Measurements from ENCODE around the gene TOP1. TPM values are rescaled to one million over a fixed set of nuclear protein-coding genes. Genes with fewer than 3 reads are reported as not detected.

Gene TOP1
- polyA plus RNA-seq, 4 donors = 46.2 to 74.3 (median 69.8) TPM

DNA sequence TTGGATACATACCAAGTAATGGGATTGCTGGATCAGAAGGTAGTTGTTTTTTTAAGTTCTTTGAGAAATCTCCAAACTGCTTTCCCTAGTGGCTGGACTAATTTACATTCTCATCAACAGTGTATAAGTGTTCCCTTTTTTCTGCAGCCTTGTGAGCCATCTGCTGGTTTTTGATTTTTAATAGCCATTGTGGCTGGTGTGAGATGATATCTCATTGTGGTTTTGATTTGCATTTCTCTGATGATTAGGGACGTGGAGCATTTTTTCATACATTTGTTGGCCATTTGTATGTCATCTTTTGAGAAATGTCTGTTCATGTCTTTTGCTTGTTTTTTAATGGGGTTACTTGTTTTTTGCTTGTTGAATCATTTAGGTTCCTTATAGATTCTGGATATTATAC is 34.8 kb downstream of the TOP1 start:
- 62 to 87% (median 70%) methylated on average over 1 of the region's 1 CpG for WGBS, 3 donors
- no peak overlapping the region for H3K4me3 ChIP-seq (ENCODE audit: low read depth in 1 of 3, low read length in 3 of 3)
- FAIRE-seq = no peak
- peaks cover 5 to 10% (median 7%) of the 10 kb centered on the region in 3 donors for H3K36me3 ChIP-seq (ENCODE audit: control insufficient read depth in 3 of 3, insufficient read depth in 2 of 3, low read depth in 1 of 3, low read length in 3 of 3)
- H3K4me1 ChIP-seq (ENCODE audit: control insufficient read depth in 3 of 3, insufficient read depth in 2 of 3, low read depth in 1 of 3, low read length in 2 of 3) = peaks cover 0 to 6% (median 0%) of the 10 kb centered on the region in 3 donors
- no peak overlapping the region for H3K27ac ChIP-seq (ENCODE audit: low read depth in 1 of 3, low read length in 2 of 3)
- H3K27me3 ChIP-seq (ENCODE audit: control insufficient read depth in 3 of 3, insufficient read depth in 3 of 3, low read length in 3 of 3) = no peaks in the 10 kb centered on the region
- DNase-seq = no peak
- H3K9me3 ChIP-seq (ENCODE audit: control insufficient read depth in 2 of 2, insufficient read depth in 1 of 2, low read depth in 1 of 2, low read length in 1 of 2) = no peaks in the 10 kb centered on the region

DNA sequence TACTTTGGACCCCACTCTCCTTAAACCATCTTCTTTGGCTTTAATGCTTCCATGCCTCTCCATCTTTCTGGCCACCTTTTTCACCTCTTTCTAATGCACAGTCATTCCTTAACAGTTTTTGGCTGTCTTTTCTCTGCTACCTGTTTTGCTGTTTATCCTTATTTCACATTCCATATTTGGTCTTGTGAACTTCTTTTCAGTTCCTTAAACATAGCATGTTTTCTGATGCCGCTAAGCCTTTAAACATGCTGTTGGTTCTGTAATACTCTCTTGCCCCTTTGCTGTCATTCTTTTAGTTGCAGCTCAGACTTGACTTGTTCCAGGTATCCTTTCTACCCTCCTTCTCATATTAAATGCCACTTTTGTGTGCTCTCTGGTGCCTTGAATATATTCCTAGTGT is 35.8 kb downstream of the TOP1 start:
- H3K27ac ChIP-seq (ENCODE audit: low read depth in 1 of 3, low read length in 2 of 3) = no peak overlapping the region
- no peaks in the 10 kb centered on the region for H3K27me3 ChIP-seq (ENCODE audit: control insufficient read depth in 3 of 3, insufficient read depth in 3 of 3, low read length in 3 of 3)
- H3K36me3 ChIP-seq (ENCODE audit: control insufficient read depth in 3 of 3, insufficient read depth in 2 of 3, low read depth in 1 of 3, low read length in 3 of 3) = peaks cover 5 to 14% (median 8%) of the 10 kb centered on the region in 3 donors
- 83 to 97% (median 85%) methylated on average over 1 of the region's 1 CpG for WGBS, 3 donors
- H3K4me3 ChIP-seq (ENCODE audit: low read depth in 1 of 3, low read length in 3 of 3) = no peak overlapping the region
- H3K4me1 ChIP-seq (ENCODE audit: control insufficient read depth in 3 of 3, insufficient read depth in 2 of 3, low read depth in 1 of 3, low read length in 2 of 3) = peaks cover 0 to 2% (median 0%) of the 10 kb centered on the region in 3 donors
- FAIRE-seq (no peak), DNase-seq (no peak)
- H3K9me3 ChIP-seq (ENCODE audit: control insufficient read depth in 2 of 2, insufficient read depth in 1 of 2, low read depth in 1 of 2, low read length in 1 of 2) = no peaks in the 10 kb centered on the region

DNA sequence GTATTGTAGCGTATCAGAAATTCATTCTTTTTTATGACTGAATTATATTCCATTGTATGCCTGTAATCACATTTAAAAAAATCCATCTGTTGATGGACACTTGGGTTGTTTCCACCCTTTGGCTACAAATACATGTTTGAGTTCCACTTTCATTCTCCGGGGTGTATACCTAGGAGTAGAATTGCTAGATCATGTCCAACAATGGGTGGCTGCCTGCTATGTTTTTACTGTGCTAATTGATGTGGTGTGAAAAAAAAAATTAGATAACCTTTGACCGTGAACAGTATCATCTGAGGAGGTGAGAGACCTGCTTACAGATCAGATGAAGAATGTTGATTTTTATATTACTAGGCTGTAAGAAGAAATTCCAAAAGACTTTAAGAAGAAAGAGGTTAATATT is 37.1 kb downstream of the TOP1 start:
- no peak for FAIRE-seq
- WGBS, 3 donors = 40 to 61% (median 58%) methylated on average over 3 of the region's 3 CpGs
- no peak overlapping the region for H3K4me3 ChIP-seq (ENCODE audit: low read depth in 1 of 3, low read length in 3 of 3)
- DNase-seq = no peak
- H3K27me3 ChIP-seq (ENCODE audit: control insufficient read depth in 3 of 3, insufficient read depth in 3 of 3, low read length in 3 of 3) = no peaks in the 10 kb centered on the region
- peaks cover 5 to 15% (median 8%) of the 10 kb centered on the region in 3 donors for H3K36me3 ChIP-seq (ENCODE audit: control insufficient read depth in 3 of 3, insufficient read depth in 2 of 3, low read depth in 1 of 3, low read length in 3 of 3)
- peaks cover 0 to 2% (median 0%) of the 10 kb centered on the region in 3 donors for H3K4me1 ChIP-seq (ENCODE audit: control insufficient read depth in 3 of 3, insufficient read depth in 2 of 3, low read depth in 1 of 3, low read length in 2 of 3)
- H3K27ac ChIP-seq (ENCODE audit: low read depth in 1 of 3, low read length in 2 of 3) = no peak overlapping the region
- H3K9me3 ChIP-seq (ENCODE audit: control insufficient read depth in 2 of 2, insufficient read depth in 1 of 2, low read depth in 1 of 2, low read length in 1 of 2) = no peaks in the 10 kb centered on the region

DNA sequence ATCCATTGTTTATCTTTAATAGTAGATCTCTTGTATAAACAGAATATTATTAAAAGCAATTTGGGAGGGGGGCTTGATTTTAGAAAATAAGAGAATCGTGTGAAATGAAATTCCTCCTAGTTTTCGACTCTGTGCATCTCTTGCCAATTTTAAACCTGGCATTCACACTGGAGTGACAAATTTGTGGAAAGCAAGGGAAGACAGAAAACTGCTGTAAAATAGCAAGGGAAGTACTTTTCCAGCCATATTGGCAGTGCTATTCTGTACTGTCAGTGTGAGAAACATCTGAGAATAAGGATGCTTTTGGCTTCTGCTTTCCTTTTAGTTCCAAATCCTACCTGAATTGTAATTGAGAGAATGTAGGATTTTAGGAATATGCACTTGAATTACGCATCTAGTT is 40.2 kb downstream of the TOP1 start:
- Histone ChIP-seq H3K27me3 (ENCODE audit: control insufficient read depth in 3 of 3, insufficient read depth in 3 of 3, low read length in 3 of 3) (no peaks in the 10 kb centered on the region), H3K4me1 (ENCODE audit: control insufficient read depth in 3 of 3, insufficient read depth in 2 of 3, low read depth in 1 of 3, low read length in 2 of 3) (peaks cover 0 to 5% (median 5%) of the 10 kb centered on the region in 3 donors), H3K9me3 (ENCODE audit: control insufficient read depth in 2 of 2, insufficient read depth in 1 of 2, low read depth in 1 of 2, low read length in 1 of 2) (no peaks in the 10 kb centered on the region), H3K4me3 (ENCODE audit: low read depth in 1 of 3, low read length in 3 of 3) (no peak overlapping the region), H3K27ac (ENCODE audit: low read depth in 1 of 3, low read length in 2 of 3) (no peak overlapping the region), H3K36me3 (ENCODE audit: control insufficient read depth in 3 of 3, insufficient read depth in 2 of 3, low read depth in 1 of 3, low read length in 3 of 3) (peaks cover 0 to 12% (median 8%) of the 10 kb centered on the region in 3 donors)
- WGBS, 3 donors = 86 to 96% (median 88%) methylated on average over 3 of the region's 3 CpGs
- DNase-seq (no peak), FAIRE-seq (no peak)

DNA sequence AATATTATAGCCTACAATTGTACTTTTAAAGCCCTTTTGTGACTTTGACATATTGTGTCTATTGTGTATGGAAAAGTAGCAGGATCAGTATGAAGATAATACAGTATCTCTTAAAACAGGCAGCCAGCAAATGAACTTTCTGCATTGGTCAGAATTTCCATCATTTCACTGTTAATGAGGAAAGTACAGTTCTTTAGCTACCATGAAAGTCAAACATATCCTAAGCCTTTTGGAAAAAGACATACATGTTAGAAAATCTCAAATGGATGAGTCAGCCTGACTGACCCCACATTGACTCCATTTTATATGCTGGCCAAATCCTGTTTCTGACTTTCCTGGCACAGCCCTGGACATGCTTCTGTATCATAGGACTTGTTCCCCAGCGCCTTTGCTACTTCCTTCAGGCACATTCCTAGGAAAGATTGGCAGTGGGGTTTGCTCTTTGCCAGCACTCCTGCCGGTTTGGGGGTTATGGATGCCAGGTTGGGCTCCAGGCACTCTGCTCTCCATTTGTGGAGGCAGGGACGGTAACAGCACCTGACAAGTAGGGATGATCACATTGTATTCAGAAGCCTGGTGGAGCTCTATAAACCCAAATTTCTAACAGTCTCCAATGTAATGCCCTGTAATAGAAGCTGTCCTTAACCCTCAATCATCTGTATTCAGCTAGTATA is 43.7 kb downstream of the TOP1 start:
- no peak overlapping the region for H3K4me3 ChIP-seq (ENCODE audit: low read depth in 1 of 3, low read length in 3 of 3)
- no peaks in the 10 kb centered on the region for H3K27me3 ChIP-seq (ENCODE audit: control insufficient read depth in 3 of 3, insufficient read depth in 3 of 3, low read length in 3 of 3)
- H3K9me3 ChIP-seq (ENCODE audit: control insufficient read depth in 2 of 2, insufficient read depth in 1 of 2, low read depth in 1 of 2, low read length in 1 of 2) = no peaks in the 10 kb centered on the region
- H3K36me3 ChIP-seq (ENCODE audit: control insufficient read depth in 3 of 3, insufficient read depth in 2 of 3, low read depth in 1 of 3, low read length in 3 of 3) = peaks cover 4 to 15% (median 6%) of the 10 kb centered on the region in 3 donors
- WGBS, 3 donors = 50 to 76% (median 73%) methylated on average over 3 of the region's 3 CpGs
- FAIRE-seq (no peak), DNase-seq (no peak)
- peaks cover 7 to 9% (median 8%) of the 10 kb centered on the region in 3 donors for H3K4me1 ChIP-seq (ENCODE audit: control insufficient read depth in 3 of 3, insufficient read depth in 2 of 3, low read depth in 1 of 3, low read length in 2 of 3)
- H3K27ac ChIP-seq (ENCODE audit: low read depth in 1 of 3, low read length in 2 of 3) = peak overlapping the region in 1 of 3 donors; percentile 66

DNA sequence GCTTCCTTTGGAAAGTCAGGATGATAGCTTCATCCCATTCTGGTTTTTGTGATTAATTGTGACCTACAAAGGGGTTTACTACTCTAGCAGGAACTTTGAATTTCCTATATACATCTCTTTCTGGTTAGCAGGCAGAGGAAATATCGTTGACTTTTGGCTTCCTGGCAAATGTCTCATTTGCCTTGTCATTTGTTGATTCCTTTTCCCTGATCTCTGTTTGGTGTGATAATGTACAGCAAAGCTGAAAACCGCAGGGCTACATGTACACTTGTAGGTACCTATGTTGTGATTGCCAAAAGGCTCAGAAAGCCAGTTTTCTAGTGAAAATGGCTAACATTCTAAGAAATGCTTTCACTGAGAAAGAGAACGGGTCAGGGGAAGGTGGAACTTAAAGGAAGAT is 44.3 kb downstream of the TOP1 start:
- no peaks in the 10 kb centered on the region for H3K9me3 ChIP-seq (ENCODE audit: control insufficient read depth in 2 of 2, insufficient read depth in 1 of 2, low read depth in 1 of 2, low read length in 1 of 2)
- H3K4me1 ChIP-seq (ENCODE audit: control insufficient read depth in 3 of 3, insufficient read depth in 2 of 3, low read depth in 1 of 3, low read length in 2 of 3) = peaks cover 7 to 12% (median 8%) of the 10 kb centered on the region in 3 donors
- peak overlapping the region in 1 of 3 donors; percentile 66 for H3K27ac ChIP-seq (ENCODE audit: low read depth in 1 of 3, low read length in 2 of 3)
- H3K36me3 ChIP-seq (ENCODE audit: control insufficient read depth in 3 of 3, insufficient read depth in 2 of 3, low read depth in 1 of 3, low read length in 3 of 3) = peaks cover 4 to 14% (median 9%) of the 10 kb centered on the region in 3 donors
- FAIRE-seq (no peak), DNase-seq (no peak)
- WGBS, 3 donors = 49 to 66% (median 52%) methylated on average over 3 of the region's 3 CpGs
- H3K27me3 ChIP-seq (ENCODE audit: control insufficient read depth in 3 of 3, insufficient read depth in 3 of 3, low read length in 3 of 3) = no peaks in the 10 kb centered on the region
- no peak overlapping the region for H3K4me3 ChIP-seq (ENCODE audit: low read depth in 1 of 3, low read length in 3 of 3)

DNA sequence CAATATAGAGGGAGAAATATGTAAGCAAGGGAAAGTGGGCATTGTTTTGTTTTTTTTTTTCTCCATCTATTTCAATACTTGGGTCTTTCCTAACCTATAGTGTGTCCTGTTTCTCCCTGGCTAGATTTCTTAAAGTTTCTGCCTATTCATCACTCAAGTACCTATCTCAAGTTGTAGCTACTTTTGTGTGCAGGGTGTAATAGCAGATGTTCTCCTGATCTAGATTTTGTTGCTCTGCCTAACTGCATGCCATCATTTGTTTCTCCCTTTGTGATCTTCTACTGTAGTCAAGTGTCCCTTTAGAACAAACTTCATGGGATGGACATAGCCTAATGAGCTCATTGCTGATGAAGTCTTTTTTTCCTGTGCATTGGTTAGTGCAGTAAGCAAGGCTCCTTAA is 45.8 kb downstream of the TOP1 start:
- Histone ChIP-seq H3K4me3 (ENCODE audit: low read depth in 1 of 3, low read length in 3 of 3) (no peak overlapping the region), H3K36me3 (ENCODE audit: control insufficient read depth in 3 of 3, insufficient read depth in 2 of 3, low read depth in 1 of 3, low read length in 3 of 3) (peaks cover 4 to 11% (median 8%) of the 10 kb centered on the region in 3 donors), H3K9me3 (ENCODE audit: control insufficient read depth in 2 of 2, insufficient read depth in 1 of 2, low read depth in 1 of 2, low read length in 1 of 2) (no peaks in the 10 kb centered on the region), H3K27ac (ENCODE audit: low read depth in 1 of 3, low read length in 2 of 3) (no peak overlapping the region), H3K27me3 (ENCODE audit: control insufficient read depth in 3 of 3, insufficient read depth in 3 of 3, low read length in 3 of 3) (no peaks in the 10 kb centered on the region), H3K4me1 (ENCODE audit: control insufficient read depth in 3 of 3, insufficient read depth in 2 of 3, low read depth in 1 of 3, low read length in 2 of 3) (peaks cover 7 to 12% (median 8%) of the 10 kb centered on the region in 3 donors)
- DNase-seq = no peak
- FAIRE-seq = no peak

DNA sequence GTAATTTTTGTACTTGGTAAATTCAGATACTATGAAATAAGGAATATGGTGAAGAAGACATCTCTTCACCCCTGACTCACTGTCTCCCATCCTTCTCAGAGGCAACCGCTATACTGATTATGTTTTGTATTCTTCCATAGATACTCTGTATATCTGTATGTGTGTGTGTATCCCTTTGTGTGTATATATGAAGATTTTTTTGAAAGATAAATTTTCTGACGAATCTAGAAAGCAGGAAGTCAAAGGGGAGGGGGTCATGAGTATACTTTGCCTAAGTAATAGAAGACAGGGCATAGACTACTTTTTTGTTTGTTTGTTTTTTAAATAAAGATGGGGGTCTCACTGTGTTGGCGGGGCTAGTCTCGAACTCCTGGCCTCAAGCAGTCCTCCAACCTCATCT is 48.2 kb downstream of the TOP1 start:
- H3K9me3 ChIP-seq (ENCODE audit: control insufficient read depth in 2 of 2, insufficient read depth in 1 of 2, low read depth in 1 of 2, low read length in 1 of 2) = no peaks in the 10 kb centered on the region
- H3K4me3 ChIP-seq (ENCODE audit: low read depth in 1 of 3, low read length in 3 of 3) = no peak overlapping the region
- no peaks in the 10 kb centered on the region for H3K27me3 ChIP-seq (ENCODE audit: control insufficient read depth in 3 of 3, insufficient read depth in 3 of 3, low read length in 3 of 3)
- H3K27ac ChIP-seq (ENCODE audit: low read depth in 1 of 3, low read length in 2 of 3) = peak overlapping the region in 1 of 3 donors; percentile 24
- H3K36me3 ChIP-seq (ENCODE audit: control insufficient read depth in 3 of 3, insufficient read depth in 2 of 3, low read depth in 1 of 3, low read length in 3 of 3) = peaks cover 7 to 17% (median 11%) of the 10 kb centered on the region in 3 donors
- 80 to 87% (median 86%) methylated on average over 4 of the region's 4 CpGs for WGBS, 3 donors
- peaks cover 7 to 12% (median 8%) of the 10 kb centered on the region in 3 donors for H3K4me1 ChIP-seq (ENCODE audit: control insufficient read depth in 3 of 3, insufficient read depth in 2 of 3, low read depth in 1 of 3, low read length in 2 of 3)
- DNase-seq = no peak
- no peak for FAIRE-seq

DNA sequence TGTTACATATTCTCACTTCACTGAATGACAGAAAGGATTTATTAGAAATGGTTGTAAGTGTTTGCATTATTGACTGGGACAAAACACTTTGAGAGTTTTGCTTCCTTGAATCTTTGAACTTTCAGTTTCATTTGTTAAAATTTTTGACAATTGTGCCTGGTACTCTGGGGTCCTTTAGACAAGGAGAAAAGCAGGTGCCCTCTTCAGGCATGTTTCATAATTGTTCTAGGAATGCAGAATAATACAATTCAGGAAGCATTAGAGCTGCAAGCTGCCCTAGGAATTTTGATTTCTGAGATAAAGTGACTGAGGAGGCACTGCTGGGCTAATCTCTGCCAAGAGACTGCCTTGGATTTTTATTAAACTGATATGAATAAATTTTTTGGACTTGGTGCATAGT is 49.7 kb downstream of the TOP1 start:
- FAIRE-seq (no peak), DNase-seq (peak; percentile 39 to 44)
- Histone ChIP-seq H3K4me1 (ENCODE audit: control insufficient read depth in 3 of 3, insufficient read depth in 2 of 3, low read depth in 1 of 3, low read length in 2 of 3) (peaks cover 6 to 8% (median 7%) of the 10 kb centered on the region in 3 donors), H3K36me3 (ENCODE audit: control insufficient read depth in 3 of 3, insufficient read depth in 2 of 3, low read depth in 1 of 3, low read length in 3 of 3) (peaks cover 7 to 21% (median 11%) of the 10 kb centered on the region in 3 donors), H3K9me3 (ENCODE audit: control insufficient read depth in 2 of 2, insufficient read depth in 1 of 2, low read depth in 1 of 2, low read length in 1 of 2) (no peaks in the 10 kb centered on the region), H3K27ac (ENCODE audit: low read depth in 1 of 3, low read length in 2 of 3) (no peak overlapping the region), H3K27me3 (ENCODE audit: control insufficient read depth in 3 of 3, insufficient read depth in 3 of 3, low read length in 3 of 3) (no peaks in the 10 kb centered on the region), H3K4me3 (ENCODE audit: low read depth in 1 of 3, low read length in 3 of 3) (no peak overlapping the region)
